Measurements from ENCODE around the gene ETV3.

ETV3 gene

DNA sequence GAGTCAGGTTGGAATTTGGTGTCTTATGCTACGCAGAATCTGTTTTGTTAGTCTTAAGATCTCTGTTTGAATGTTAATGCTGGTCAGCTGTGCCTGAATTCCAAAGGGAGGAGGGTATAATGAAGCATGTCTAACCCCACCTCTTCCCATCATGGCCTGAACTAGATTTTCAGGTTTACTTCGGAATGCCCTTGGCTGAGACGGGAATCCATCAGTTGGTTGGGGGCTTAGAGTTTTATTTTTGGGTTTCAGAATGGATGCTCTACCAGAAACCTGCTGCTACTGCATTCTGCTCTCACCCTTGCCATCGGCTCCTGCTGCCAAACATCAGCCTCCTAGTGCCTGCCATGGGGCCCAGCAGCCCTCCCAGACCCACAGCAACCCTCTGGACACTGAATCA, 24.1 kb upstream of the ETV3 start:
- in situ Hi-C loops (cut with MboI; ENCODE audit: low sequenced_read_pairs): no loop called here

- in situ Hi-C loops (cut with MboI; ENCODE audit: low sequenced_read_pairs): no loop called here
Measured at GRCh38 chr1:157161901-157162300, 23.7 kb upstream of the ETV3 start.

GRCh38 chr1:157158967-157159366, 20.8 kb upstream of the ETV3 start:
- in situ Hi-C loops (cut with MboI; ENCODE audit: low sequenced_read_pairs): no loop called here

DNA sequence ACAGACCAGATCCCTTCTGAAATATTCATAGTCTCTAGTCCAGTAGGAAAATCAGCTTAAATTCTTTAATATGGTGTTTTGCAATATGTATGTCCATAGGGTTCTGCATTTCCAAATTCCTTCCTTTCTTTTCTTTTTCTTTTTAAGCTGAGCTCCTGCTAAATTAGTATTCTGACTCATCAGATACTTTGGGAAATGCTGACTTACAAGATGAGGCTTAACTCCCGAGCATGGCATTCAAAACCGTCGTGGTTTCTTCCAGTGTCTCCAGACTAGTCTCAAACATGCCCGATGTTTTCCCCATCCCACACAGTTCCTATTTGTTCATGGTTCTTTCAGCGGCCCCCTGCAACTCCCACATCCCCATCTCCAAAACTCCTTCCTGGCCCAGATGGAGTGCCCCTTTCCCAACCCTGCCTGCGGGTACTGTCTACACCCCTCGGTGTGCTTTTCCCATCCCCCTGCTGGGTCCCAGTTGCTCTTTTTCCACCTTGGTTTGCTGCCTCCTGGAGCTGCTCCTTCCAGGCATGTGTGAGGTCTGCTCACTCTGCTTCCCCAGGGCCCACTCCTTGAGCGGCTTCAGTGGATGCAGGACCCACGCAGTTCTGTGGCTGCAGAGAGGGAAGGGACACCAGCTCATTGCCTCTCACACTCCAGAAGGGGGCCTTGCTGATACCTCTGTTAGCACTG, 19.5 kb upstream of the ETV3 start:
- in situ Hi-C loops (cut with MboI; ENCODE audit: low sequenced_read_pairs): no loop called here

DNA sequence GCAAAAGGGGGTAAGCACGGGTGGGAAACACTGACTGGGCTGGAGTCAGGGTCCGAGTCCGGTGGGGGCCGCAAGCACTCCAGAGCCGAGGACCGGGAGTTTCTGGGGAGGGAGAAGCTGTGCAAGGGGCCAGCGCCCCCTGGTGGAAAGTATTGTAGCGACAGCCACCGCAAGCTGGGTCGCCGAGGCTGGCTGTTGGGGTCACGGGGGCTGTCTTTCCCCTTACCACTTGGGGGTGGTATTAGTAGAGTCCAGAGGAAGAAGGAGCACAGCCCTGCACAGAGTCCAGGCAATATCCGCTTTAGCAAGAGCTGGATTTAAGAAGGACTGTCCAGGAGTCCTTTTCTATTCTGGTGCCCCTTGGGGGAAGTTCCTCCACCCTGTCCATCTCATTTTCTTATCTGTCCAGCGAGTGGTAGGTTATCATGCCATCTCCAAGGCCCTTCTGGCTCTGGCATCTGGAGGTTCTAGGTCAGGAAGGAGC, 17.9 kb upstream of the ETV3 start:
- in situ Hi-C loops (cut with MboI; ENCODE audit: low sequenced_read_pairs): no loop called here

GRCh38 chr1:157155658-157156057, 17.5 kb upstream of the ETV3 start:
- in situ Hi-C loops (cut with MboI; ENCODE audit: low sequenced_read_pairs): no loop called here

DNA sequence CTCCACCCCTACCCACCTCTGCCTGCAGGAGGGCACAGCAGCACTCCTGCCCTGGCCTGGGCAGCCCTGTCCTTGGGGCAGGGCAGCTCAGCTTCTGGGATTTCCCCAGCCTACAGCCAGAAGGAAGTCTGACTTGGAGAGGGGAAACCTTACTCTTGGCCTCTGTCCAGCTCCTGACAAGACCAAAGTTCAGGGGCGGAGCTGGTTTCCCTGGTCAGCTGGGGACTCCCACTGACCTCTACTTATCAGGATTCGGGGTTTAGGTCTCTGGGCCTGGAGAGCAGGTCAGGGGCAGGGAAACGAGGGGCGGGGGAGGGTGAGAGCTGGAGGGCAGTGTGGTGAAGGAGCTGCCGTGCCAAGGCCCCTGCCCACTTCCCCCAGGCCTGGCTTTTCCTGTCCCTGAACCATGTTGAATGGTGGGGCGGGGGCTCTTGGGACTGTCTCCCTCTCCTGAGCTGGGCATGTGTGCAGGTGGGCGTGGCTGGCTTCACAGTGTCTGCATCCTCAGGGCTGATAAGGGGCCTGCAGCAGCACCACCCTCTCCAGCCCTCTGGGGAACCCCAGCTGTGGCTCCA, 16.8 kb upstream of the ETV3 start:
- in situ Hi-C loops (cut with MboI; ENCODE audit: low sequenced_read_pairs): no loop called here

GRCh38 chr1:157154291-157154690, 16.1 kb upstream of the ETV3 start:
- in situ Hi-C loops (cut with MboI; ENCODE audit: low sequenced_read_pairs): no loop called here

DNA sequence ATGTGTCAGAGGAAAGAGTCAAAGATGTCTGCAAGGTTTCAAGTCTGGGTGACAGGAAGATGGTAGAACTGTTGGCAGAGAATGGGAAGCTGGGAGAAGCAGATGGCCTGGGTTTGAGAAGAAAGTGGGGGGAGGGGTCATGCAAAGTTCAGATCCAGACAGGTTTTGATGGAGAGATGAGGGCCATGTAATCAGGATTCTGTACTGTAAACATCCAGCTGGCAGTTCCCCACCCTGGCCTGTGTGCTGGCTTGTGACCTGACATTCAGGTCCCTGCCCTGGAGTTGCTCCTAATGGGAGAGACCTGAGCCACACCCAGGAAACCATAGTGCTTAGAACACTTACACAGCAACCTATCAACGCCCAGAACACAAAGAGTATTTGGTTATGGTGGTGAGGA, 15.6 kb upstream of the ETV3 start:
- in situ Hi-C loops (cut with MboI; ENCODE audit: low sequenced_read_pairs): no loop called here

- in situ Hi-C loops (cut with MboI; ENCODE audit: low sequenced_read_pairs): no loop called here
Measured at GRCh38 chr1:157152510-157152909, 14.3 kb upstream of the ETV3 start.

- in situ Hi-C loops (cut with MboI; ENCODE audit: low sequenced_read_pairs): no loop called here
Measured at GRCh38 chr1:157151506-157151905, 13.3 kb upstream of the ETV3 start.

GRCh38 chr1:157151073-157151472, 12.9 kb upstream of the ETV3 start:
- in situ Hi-C loops (cut with MboI; ENCODE audit: low sequenced_read_pairs): no loop called here

- in situ Hi-C loops (cut with MboI; ENCODE audit: low sequenced_read_pairs): no loop called here
Measured at GRCh38 chr1:157150631-157151030, 12.4 kb upstream of the ETV3 start.

DNA sequence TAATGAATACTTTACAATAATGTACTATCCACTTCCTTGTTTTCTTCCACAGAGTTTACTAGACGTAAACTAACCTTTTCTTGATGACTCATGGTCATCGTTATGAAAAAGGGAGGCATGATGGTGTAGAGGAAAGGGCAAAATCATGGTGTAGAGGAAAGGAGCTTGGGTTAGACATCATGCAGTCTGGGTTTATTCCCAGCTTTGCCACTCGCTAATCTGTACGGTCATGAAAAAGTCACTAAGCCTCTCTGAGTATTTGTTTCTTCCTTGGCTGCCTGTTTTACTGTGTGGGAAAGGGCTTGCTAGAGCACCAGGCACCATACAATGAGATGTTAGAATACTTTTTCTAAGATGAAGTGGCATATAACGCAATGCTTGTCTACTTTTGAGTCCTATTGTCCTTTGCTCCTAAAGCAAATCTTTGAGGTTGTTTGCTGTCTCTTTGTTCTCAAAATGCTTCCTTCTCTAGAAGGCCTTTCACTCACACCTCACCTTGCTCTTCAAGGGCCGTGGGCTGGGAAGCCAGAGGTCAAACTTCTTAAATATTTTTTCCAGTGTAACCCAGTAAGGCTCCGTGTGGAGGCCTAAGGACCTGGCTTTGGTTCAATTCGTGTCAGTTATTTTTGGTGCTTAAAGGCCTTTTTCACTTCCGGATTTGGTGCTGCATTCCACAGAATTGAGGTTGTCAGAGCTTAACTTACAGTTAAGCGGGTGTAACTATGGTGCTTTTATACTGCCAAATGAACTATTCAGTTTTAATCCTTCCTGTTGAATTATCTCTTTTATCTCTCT, 9.9 kb upstream of the ETV3 start:
- in situ Hi-C loops (cut with MboI; ENCODE audit: low sequenced_read_pairs): no loop called here

- in situ Hi-C loops (cut with MboI; ENCODE audit: low sequenced_read_pairs): no loop called here
Measured at GRCh38 chr1:157147037-157147436, 8.8 kb upstream of the ETV3 start.

GRCh38 chr1:157146244-157146643, 8.0 kb upstream of the ETV3 start:
- in situ Hi-C loops (cut with MboI; ENCODE audit: low sequenced_read_pairs): no loop called here

DNA sequence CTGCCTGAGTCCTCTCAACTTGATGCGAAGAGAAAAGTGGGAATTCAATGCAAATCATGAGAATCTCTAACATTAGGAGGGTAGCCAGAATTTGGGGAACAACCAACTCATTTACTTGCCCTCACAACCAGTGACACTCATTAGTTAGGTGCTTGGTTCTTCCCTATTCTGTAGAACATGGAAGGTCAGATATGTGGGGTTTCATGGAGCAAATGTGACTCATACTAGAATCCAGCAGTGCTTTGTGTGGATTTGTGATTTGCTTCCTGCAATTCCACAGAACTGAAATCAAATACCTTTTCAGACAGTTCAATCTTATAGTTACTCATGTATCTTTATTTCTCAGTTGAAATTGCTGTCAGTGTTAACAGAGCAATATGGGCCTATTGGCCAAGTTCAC, 6.9 kb upstream of the ETV3 start:
- in situ Hi-C loops (cut with MboI; ENCODE audit: low sequenced_read_pairs): no loop called here

DNA sequence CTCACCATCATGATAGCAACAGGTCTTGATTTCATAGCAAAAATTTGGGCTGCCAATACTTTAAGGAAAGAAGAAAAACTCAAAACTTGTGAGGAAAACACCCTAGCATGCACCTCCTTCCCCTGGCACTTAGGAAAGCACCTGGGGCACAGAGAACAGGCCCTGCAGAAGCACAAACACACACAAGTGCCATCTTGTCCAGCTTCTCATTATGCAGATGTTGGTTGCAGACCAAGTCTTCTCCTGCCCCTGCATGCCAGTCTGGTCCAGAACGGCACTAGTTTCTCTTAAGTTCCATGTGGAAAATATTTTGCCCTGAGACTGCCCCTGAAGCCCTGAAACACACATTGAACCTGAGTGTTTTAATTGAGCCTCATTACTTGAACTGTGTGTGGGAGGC, 6.3 kb upstream of the ETV3 start:
- in situ Hi-C loops (cut with MboI; ENCODE audit: low sequenced_read_pairs): no loop called here

GRCh38 chr1:157142765-157143423, 4.7 kb upstream of the ETV3 start:
- in situ Hi-C loops (cut with MboI; ENCODE audit: low sequenced_read_pairs): no loop called here

- in situ Hi-C loops (cut with MboI; ENCODE audit: low sequenced_read_pairs): no loop called here
Measured at GRCh38 chr1:157142201-157142600, 4.0 kb upstream of the ETV3 start.

DNA sequence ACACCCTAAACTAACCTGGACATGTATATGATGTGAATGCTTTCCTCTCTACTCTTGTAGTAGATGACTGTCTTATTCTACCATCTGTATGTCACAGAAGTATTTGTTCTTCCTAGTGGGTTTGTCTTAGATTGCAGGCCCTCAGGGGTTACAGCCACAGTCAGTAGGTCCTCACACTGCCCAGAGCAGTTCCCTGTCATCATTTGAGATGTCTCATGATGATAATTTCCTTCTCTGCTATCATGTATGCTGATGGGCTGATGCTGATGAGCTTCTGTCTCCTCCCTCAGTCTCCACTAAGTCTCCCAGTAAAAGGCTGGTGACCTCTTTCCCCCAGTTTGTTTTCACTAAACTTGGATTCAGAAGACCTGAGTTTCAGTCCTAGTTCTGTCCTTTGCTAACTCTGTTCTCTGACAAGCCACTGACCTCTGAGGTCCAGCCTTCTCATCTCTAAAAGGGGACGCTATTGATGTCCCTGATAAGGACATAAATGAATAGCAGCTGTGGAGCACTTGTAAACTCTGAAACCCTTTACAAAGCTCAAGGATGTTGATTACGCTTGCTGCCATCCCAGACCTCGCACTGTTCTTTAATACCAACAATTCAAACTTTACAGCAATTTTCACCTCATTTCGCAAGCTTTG, 3.1 kb upstream of the ETV3 start:
- in situ Hi-C loops (cut with MboI; ENCODE audit: low sequenced_read_pairs): no loop called here

All from HL-60/S4 (cell line).